ENCODE measurements around the gene SRF. TPM values are rescaled to one million over a fixed set of nuclear protein-coding genes. Genes with fewer than 3 reads are reported as not detected.

Gene SRF
- total and polyA plus RNA-seq, 2 donors (not counting 1 experiment from before 2014, with no cell fraction given): 21.7 to 22.7 TPM

DNA sequence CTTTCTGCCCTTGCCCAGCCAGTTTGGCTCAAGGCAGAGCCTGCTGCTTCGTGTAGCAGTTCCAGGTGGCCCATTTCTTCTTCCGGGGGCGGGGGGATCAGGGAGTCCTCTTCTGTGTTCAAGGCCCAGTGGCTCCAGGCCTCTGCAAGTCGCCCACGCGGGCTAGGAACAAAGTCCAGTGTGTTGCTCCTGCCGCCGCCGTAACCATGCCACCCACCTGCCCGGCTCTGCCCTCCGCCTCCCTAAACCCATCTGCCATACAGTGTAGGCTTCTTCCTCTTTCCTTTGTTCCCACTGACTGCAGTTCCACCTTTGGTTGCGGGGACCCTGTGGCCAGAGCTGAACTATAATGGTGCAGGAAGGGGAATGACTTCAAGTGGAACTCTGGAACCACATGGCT, 43.9 kb upstream of the SRF start:
- ChIA-PET CTCF (interaction anchor here (0.6 kb wide), 1 partner anchor 500 kb away, joined by 3 read pairs; no protein-coding TSS in a partner anchor), POLR2A (no interaction called here)
- DNase-seq (no peak), ATAC-seq (ENCODE audit: low read depth) (no peak)
- Histone ChIP-seq H3K9ac (ENCODE audit: low read length) (no peak overlapping the region), H3K4me1 (ENCODE audit: control insufficient read depth in 2 of 2, insufficient read depth in 2 of 2, low read length in 2 of 2) (no peaks in the 10 kb centered on the region), H3K4me2 (replicated peaks; ENCODE audit: low read depth, low read length, poor library complexity, severe bottlenecking) (no peak overlapping the region), H3K79me2 (ENCODE audit: control insufficient read depth, insufficient read depth, low read length) (no peaks in the 10 kb centered on the region), H2AFZ (ENCODE audit: insufficient read depth, low read depth, low read length, poor library complexity, severe bottlenecking) (no peak overlapping the region), H3K36me3 (replicated peaks in 1 of 2; ENCODE audit: control extremely low read depth in 1 of 2, control insufficient read depth in 1 of 2, extremely low read depth in 1 of 2, insufficient read depth in 2 of 2, low read length in 1 of 2) (no peaks in the 10 kb centered on the region), H3K4me3 (ENCODE audit: control extremely low read depth in 1 of 5, extremely low read depth in 1 of 5, insufficient read depth in 1 of 5, low read depth in 2 of 5, low read length in 4 of 5) (no peak overlapping the region), H3K9me3 (ENCODE audit: control extremely low read depth in 1 of 3, control insufficient read depth in 2 of 3, insufficient read depth in 1 of 3, low read length in 2 of 3) (no peaks in the 10 kb centered on the region), H3K27ac (ENCODE audit: low read length in 2 of 2) (no peak overlapping the region), H3K27me3 (replicated peaks in 1 of 4; ENCODE audit: control extremely low read depth in 1 of 4, control insufficient read depth in 3 of 4, insufficient read depth in 4 of 4, low read length in 3 of 4) (no peaks in the 10 kb centered on the region), H4K20me1 (ENCODE audit: control insufficient read depth, insufficient read depth, low read length, poor library complexity, severe bottlenecking) (no peaks in the 10 kb centered on the region)
- Mint-ChIP-seq H3K27me3 (peaks cover 6% of the 10 kb centered on the region), H3K9me3 (ENCODE audit: insufficient read depth) (no peaks in the 10 kb centered on the region), H3K4me1 (no peaks in the 10 kb centered on the region), H3K27ac (no peak overlapping the region), H3K4me3 (no peak overlapping the region)
- 92% methylated on average over 11 of the region's 12 CpGs for WGBS (ENCODE audit: insufficient coverage)
- no peak for TF ChIP-seq EZH2 (IDR thresholded peaks at IDR 0.05; ENCODE audit: borderline replicate concordance, insufficient read depth, low read depth, low read length, poor library complexity, severe bottlenecking)
- TF ChIP-seq, protein P1, sequence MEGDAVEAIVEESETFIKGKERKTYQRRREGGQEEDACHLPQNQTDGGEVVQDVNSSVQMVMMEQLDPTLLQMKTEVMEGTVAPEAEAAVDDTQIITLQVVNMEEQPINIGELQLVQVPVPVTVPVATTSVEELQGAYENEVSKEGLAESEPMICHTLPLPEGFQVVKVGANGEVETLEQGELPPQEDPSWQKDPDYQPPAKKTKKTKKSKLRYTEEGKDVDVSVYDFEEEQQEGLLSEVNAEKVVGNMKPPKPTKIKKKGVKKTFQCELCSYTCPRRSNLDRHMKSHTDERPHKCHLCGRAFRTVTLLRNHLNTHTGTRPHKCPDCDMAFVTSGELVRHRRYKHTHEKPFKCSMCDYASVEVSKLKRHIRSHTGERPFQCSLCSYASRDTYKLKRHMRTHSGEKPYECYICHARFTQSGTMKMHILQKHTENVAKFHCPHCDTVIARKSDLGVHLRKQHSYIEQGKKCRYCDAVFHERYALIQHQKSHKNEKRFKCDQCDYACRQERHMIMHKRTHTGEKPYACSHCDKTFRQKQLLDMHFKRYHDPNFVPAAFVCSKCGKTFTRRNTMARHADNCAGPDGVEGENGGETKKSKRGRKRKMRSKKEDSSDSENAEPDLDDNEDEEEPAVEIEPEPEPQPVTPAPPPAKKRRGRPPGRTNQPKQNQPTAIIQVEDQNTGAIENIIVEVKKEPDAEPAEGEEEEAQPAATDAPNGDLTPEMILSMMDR (IDR thresholded peaks at IDR 0.05): no peak
- intact Hi-C loops (cut with micrococcal nuclease): no loop called here

DNA sequence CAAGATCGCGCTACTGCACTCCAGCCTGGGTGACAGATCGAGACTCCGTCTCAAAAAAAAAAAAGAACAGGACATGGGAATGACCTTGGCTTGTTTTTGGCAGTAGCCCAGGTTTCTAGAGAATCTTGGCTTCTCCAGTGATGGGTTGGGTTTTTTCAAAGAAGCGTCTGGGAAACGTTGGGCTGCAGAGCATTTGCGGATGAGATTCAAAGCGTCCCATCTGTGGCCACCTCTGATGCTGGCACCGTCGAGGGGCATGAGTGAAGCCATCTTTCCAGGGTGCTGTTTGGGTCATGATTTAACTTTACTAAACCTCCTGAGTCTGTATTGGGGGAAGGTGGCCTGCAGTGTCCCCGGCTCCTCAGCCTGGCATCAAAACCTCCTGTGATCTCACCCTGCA, 43.2 kb upstream of the SRF start:
- no peak overlapping the region for H3K4me3 Mint-ChIP-seq
- ATAC-seq (ENCODE audit: low read depth) (no peak), DNase-seq (no peak)
- no peaks in the 10 kb centered on the region for H3K9me3 ChIP-seq (ENCODE audit: control extremely low read depth in 1 of 3, control insufficient read depth in 2 of 3, insufficient read depth in 1 of 3, low read length in 2 of 3)
- H3K4me3 ChIP-seq (ENCODE audit: control extremely low read depth in 1 of 5, extremely low read depth in 1 of 5, insufficient read depth in 1 of 5, low read depth in 2 of 5, low read length in 4 of 5): no peak overlapping the region
- intact Hi-C loops (cut with micrococcal nuclease): no loop called here
- no peak overlapping the region for H3K4me2 ChIP-seq (replicated peaks; ENCODE audit: low read depth, low read length, poor library complexity, severe bottlenecking)
- no peak overlapping the region for H3K27ac Mint-ChIP-seq
- no peak overlapping the region for H3K27ac ChIP-seq (ENCODE audit: low read length in 2 of 2)
- POLR2A ChIA-PET: no interaction called here
- H3K36me3 ChIP-seq (replicated peaks in 1 of 2; ENCODE audit: control extremely low read depth in 1 of 2, control insufficient read depth in 1 of 2, extremely low read depth in 1 of 2, insufficient read depth in 2 of 2, low read length in 1 of 2): no peaks in the 10 kb centered on the region
- WGBS (ENCODE audit: insufficient coverage): 98% methylated on average over 11 of the region's 11 CpGs
- no peaks in the 10 kb centered on the region for H3K4me1 Mint-ChIP-seq
- H3K79me2 ChIP-seq (ENCODE audit: control insufficient read depth, insufficient read depth, low read length): no peaks in the 10 kb centered on the region
- CTCF ChIA-PET: interaction anchor here (0.6 kb wide), 1 partner anchor 501 kb away, joined by 3 read pairs; no protein-coding TSS in a partner anchor
- H3K4me1 ChIP-seq (ENCODE audit: control insufficient read depth in 2 of 2, insufficient read depth in 2 of 2, low read length in 2 of 2): no peaks in the 10 kb centered on the region
- H3K9me3 Mint-ChIP-seq (ENCODE audit: insufficient read depth): no peaks in the 10 kb centered on the region
- no peak overlapping the region for H3K9ac ChIP-seq (ENCODE audit: low read length)
- TF ChIP-seq EZH2 (IDR thresholded peaks at IDR 0.05; ENCODE audit: borderline replicate concordance, insufficient read depth, low read depth, low read length, poor library complexity, severe bottlenecking): no peak
- TF ChIP-seq, protein P1 (IDR thresholded peaks at IDR 0.05): no peak
- no peaks in the 10 kb centered on the region for H3K27me3 ChIP-seq (replicated peaks in 1 of 4; ENCODE audit: control extremely low read depth in 1 of 4, control insufficient read depth in 3 of 4, insufficient read depth in 4 of 4, low read length in 3 of 4)
- no peaks in the 10 kb centered on the region for H4K20me1 ChIP-seq (ENCODE audit: control insufficient read depth, insufficient read depth, low read length, poor library complexity, severe bottlenecking)
- no peak overlapping the region for H2AFZ ChIP-seq (ENCODE audit: insufficient read depth, low read depth, low read length, poor library complexity, severe bottlenecking)
- peaks cover 6% of the 10 kb centered on the region for H3K27me3 Mint-ChIP-seq

Measured in B cell (primary cell).